ENCODE measurements around the gene RAD51D. TPM values are rescaled to one million over a fixed set of nuclear protein-coding genes. Genes with fewer than 3 reads are reported as not detected.

RAD51D gene
- total and polyA plus RNA-seq, 10 of the 15 experiments (the other 5 are each of a cell fraction or from before 2014, with no cell fraction given), result 2.6 to 29.3 (median 13.5) TPM

- RAD21 ChIA-PET (ENCODE audit: unreplicated experiment), result no interaction called here
- Histone ChIP-seq H3K9ac (ENCODE audit: control insufficient read depth, insufficient read depth, low read length) (no peak overlapping the region), H3K4me2 (ENCODE audit: control insufficient read depth, insufficient read depth) (no peak overlapping the region), H4K20me1 (ENCODE audit: control insufficient read depth, insufficient read depth) (no peaks in the 10 kb centered on the region), H3K9me3 (replicated peaks; ENCODE audit: control insufficient read depth, insufficient read depth, low read length) (no peaks in the 10 kb centered on the region), H3K27me3 (replicated peaks in 1 of 2; ENCODE audit: control insufficient read depth in 2 of 2, insufficient read depth in 2 of 2, low read length in 1 of 2) (peaks cover 0 to 2% of the 10 kb centered on the region in 2 experiments; a peak in 1 of 4 replicates), H3K27ac (ENCODE audit: control insufficient read depth, insufficient read depth) (no peak overlapping the region), H3K4me3 (no peak overlapping the region), H3K36me3 (ENCODE audit: control insufficient read depth in 2 of 2, insufficient read depth in 2 of 2, low read length in 1 of 2) (no peaks in the 10 kb centered on the region), H2AFZ (ENCODE audit: control insufficient read depth, low read depth, low read length) (no peak overlapping the region), H3K4me1 (ENCODE audit: control insufficient read depth, insufficient read depth, low read length) (no peaks in the 10 kb centered on the region), H3K79me2 (ENCODE audit: control insufficient read depth, insufficient read depth, low read length) (no peaks in the 10 kb centered on the region)
- CTCF ChIA-PET, result interaction anchor here (1.8 kb wide), 1 partner anchor 11 kb away, joined by 5 read pairs; no protein-coding TSS in a partner anchor
- TF ChIP-seq TAF1 (IDR thresholded peaks at IDR 0.05; ENCODE audit: borderline replicate concordance, low read depth, low read length) (no peak), SMARCA5 (IDR thresholded peaks at IDR 0.05) (no peak), MTA2 (IDR thresholded peaks at IDR 0.05; ENCODE audit: low read depth) (no peak), E2F8 (IDR thresholded peaks at IDR 0.05; ENCODE audit: low read depth, partially characterized antibody) (no peak), NFIC (IDR thresholded peaks at IDR 0.05; ENCODE audit: low read depth, low read length) (no peak), BCL11A (IDR thresholded peaks at IDR 0.05; ENCODE audit: low read depth, low read length) (no peak), CEBPB (IDR thresholded peaks at IDR 0.05; ENCODE audit: borderline replicate concordance in 1 of 2, low read depth in 2 of 2, low read length in 2 of 2) (no peak), RELA (IDR thresholded peaks at IDR 0.05; ENCODE audit: borderline replicate concordance, partially characterized antibody) (no peak), EGR1 (IDR thresholded peaks at IDR 0.05; ENCODE audit: borderline replicate concordance in 1 of 2, low read depth in 2 of 2, low read length in 2 of 2) (no peak), CEBPZ (IDR thresholded peaks at IDR 0.05; ENCODE audit: low read depth, low read length) (no peak), HDAC2 (IDR thresholded peaks at IDR 0.05) (no peak), TARDBP (IDR thresholded peaks at IDR 0.05; ENCODE audit: borderline replicate concordance) (no peak), ETV6 (conservative IDR thresholded peaks at IDR 0.05 in 1 of 2, IDR thresholded peaks at IDR 0.05 in 1 of 2; ENCODE audit: borderline replicate concordance in 1 of 2, low read depth in 1 of 2) (no peak), JUNB (IDR thresholded peaks at IDR 0.05) (no peak), HCFC1 (IDR thresholded peaks at IDR 0.05; ENCODE audit: low read length) (no peak), USF2 (IDR thresholded peaks at IDR 0.05; ENCODE audit: borderline replicate concordance, low read depth, low read length) (no peak), CHD2 (IDR thresholded peaks at IDR 0.05; ENCODE audit: borderline replicate concordance, low read depth, low read length) (no peak), CHD4 (IDR thresholded peaks at IDR 0.05) (no peak), CBX5 (IDR thresholded peaks at IDR 0.05; ENCODE audit: low read depth) (no peak)
- DNase-seq (ENCODE audit: low read depth, low spot score) (no peak), FAIRE-seq (no peak), ATAC-seq (no peak; the same call in 2 of the 3 replicates)
- intact Hi-C loops (cut with micrococcal nuclease; ENCODE audit: unreplicated experiment) (loop anchor here (10.0 kb wide), 1 partner anchor 385 kb away; the partner anchor contains the start of gene SLFN12L), in situ Hi-C loops (cut with MboI) (no loop called here)
- SMC1A ChIA-PET (ENCODE audit: uncharacterized antibody, unreplicated experiment), result no interaction called here
- WGBS (ENCODE audit: insufficient coverage, insufficient replicate concordance, low lambda C conversion rate, missing lambda C conversion rate), result 42% methylated on average over 11 of the region's 11 CpGs
- POLR2A ChIA-PET, result interaction anchor here (0.6 kb wide), 1 partner anchor 150 kb away, joined by 3 read pairs; no protein-coding TSS in a partner anchor
- BruUV-seq (replicated peaks), result no TSS peak
These were observed 30.3 kb upstream of the RAD51D start for GRCh38 chr17:35149941-35150340.
